HG03095 (cell line): ENCODE results near the gene DYNC1I1.
"Not testable (repeated sequence)": the region's sequence is repeated elsewhere in the genome, so short reads cannot be mapped to it uniquely, and the experiment has no call there.

Experiments
- ATAC-seq: cut with Tn5 transposase; IDR thresholded peaks from one replicate; pipeline ENCODE4 v1.9.1; 2021; ENCODE audit warnings: moderate library complexity; ENCODE audit not compliant: unreplicated experiment

The DYNC1I1 gene

GRCh38 chr7:95906851-95907250 is 134.5 kb downstream of the DYNC1I1 start:
- no peak for ATAC-seq

- ATAC-seq = no peak
Measured at GRCh38 chr7:95907337-95907736, 135.0 kb downstream of the DYNC1I1 start.

- ATAC-seq = no peak
Measured at GRCh38 chr7:95908499-95908898, 136.1 kb downstream of the DYNC1I1 start.

GRCh38 chr7:95910341-95910740 is 138.0 kb downstream of the DYNC1I1 start:
- ATAC-seq = no peak

- ATAC-seq = no peak
Measured at GRCh38 chr7:95915731-95916130, 143.4 kb downstream of the DYNC1I1 start.

- ATAC-seq = no peak
Measured at GRCh38 chr7:95916573-95917297, 144.4 kb downstream of the DYNC1I1 start.

- ATAC-seq = no peak
Measured at GRCh38 chr7:95917634-95918033, 145.3 kb downstream of the DYNC1I1 start.

GRCh38 chr7:95919556-95919955 is 147.2 kb downstream of the DYNC1I1 start:
- ATAC-seq = no peak

GRCh38 chr7:95921543-95921942 is 149.2 kb downstream of the DYNC1I1 start:
- no peak for ATAC-seq

GRCh38 chr7:95922191-95922590 is 149.8 kb downstream of the DYNC1I1 start:
- no peak for ATAC-seq

- no peak for ATAC-seq
Measured at GRCh38 chr7:95925236-95925635, 152.9 kb downstream of the DYNC1I1 start.

GRCh38 chr7:95925971-95926370 is 153.6 kb downstream of the DYNC1I1 start:
- ATAC-seq = no peak

- ATAC-seq = no peak
Measured at GRCh38 chr7:95927756-95928155, 155.4 kb downstream of the DYNC1I1 start.

GRCh38 chr7:95929710-95930280 is 157.4 kb downstream of the DYNC1I1 start:
- ATAC-seq = no peak

GRCh38 chr7:95931460-95932232 is 159.3 kb downstream of the DYNC1I1 start:
- ATAC-seq = no peak

- ATAC-seq = no peak
Measured at GRCh38 chr7:95933618-95934017, 161.3 kb downstream of the DYNC1I1 start.

GRCh38 chr7:95944867-95945266 is 172.5 kb downstream of the DYNC1I1 start:
- ATAC-seq = not testable (repeated sequence)

GRCh38 chr7:95950698-95951097 is 178.3 kb downstream of the DYNC1I1 start:
- no peak for ATAC-seq

- no peak for ATAC-seq
Measured at GRCh38 chr7:95951531-95951930, 179.2 kb downstream of the DYNC1I1 start.

GRCh38 chr7:95951997-95952795 is 179.8 kb downstream of the DYNC1I1 start:
- no peak for ATAC-seq

- no peak for ATAC-seq
Measured at GRCh38 chr7:95952851-95953250, 180.5 kb downstream of the DYNC1I1 start.
